ENCODE measurements around the gene SLC16A13.

DNA sequence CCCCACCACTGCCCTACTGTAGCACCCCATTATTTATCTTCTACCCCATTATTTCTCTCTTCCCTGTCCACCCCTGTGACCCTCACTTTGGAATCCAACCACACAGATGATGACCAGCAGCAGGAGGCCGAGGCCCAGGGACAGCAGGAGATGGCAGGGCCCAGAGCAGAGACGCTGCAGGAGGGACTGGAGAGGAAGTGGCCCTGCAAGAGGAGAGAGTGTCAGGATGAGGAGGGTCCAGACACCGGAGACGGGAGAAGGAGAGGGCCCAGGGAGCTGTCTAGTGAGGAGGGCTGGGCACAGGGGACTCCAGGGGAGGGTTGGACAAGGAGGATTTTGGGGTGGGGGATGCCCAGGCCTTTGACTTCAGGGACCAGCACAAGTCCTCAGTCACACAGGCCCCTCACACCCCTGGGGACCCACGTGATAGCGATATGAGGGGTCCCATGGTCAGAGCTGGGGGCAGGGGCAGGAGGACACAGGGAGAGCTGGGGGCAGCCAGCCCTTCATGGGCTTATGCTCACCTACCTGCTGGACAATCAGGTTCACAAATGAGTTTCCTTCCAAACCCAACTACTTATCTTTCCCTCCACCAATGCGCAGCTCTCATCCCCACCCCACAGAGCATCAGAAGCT, 42.2 kb downstream of the SLC16A13 start:
- TF ChIP-seq, protein P1, sequence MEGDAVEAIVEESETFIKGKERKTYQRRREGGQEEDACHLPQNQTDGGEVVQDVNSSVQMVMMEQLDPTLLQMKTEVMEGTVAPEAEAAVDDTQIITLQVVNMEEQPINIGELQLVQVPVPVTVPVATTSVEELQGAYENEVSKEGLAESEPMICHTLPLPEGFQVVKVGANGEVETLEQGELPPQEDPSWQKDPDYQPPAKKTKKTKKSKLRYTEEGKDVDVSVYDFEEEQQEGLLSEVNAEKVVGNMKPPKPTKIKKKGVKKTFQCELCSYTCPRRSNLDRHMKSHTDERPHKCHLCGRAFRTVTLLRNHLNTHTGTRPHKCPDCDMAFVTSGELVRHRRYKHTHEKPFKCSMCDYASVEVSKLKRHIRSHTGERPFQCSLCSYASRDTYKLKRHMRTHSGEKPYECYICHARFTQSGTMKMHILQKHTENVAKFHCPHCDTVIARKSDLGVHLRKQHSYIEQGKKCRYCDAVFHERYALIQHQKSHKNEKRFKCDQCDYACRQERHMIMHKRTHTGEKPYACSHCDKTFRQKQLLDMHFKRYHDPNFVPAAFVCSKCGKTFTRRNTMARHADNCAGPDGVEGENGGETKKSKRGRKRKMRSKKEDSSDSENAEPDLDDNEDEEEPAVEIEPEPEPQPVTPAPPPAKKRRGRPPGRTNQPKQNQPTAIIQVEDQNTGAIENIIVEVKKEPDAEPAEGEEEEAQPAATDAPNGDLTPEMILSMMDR (IDR thresholded peaks at IDR 0.05): no peak
- TF ChIP-seq POLR2A (IDR thresholded peaks at IDR 0.05): no peak

Measured in uterus (tissue), 2 donors.